Psoas muscle (tissue), 8 donors: Measurements from ENCODE around the gene B3GALT4. TPM values are rescaled to one million over a fixed set of nuclear protein-coding genes. Genes with fewer than 3 reads are reported as not detected.
A peak's percentile ranks its signal among the peaks of the same experiment; 100 is the strongest.

Source experiments
- ATAC-seq, 4 donors: fragments of 200-7000 bp; cut with Tn5 transposase; one replicate each; pipeline ENCODE4 v1.9.1; 2020; ENCODE audit warnings: moderate library complexity in 3 of 4, mild to moderate bottlenecking in 2 of 4
- DNase-seq, 2 donors: peaks; one replicate each; pipeline ENCODE4 v3.0.0-alpha.2; 2020
- H3K27ac ChIP-seq: fragments of 200-600 bp; one replicate; pipeline ENCODE4 v1.8.0; 2022
- H3K27me3 ChIP-seq, 3 donors: fragments of 200-600 bp in 1 of 3; one replicate each; pipeline versions ENCODE4 v1.6.1 to v1.8.0; 2013 to 2022; ENCODE audit warnings: low read length in 2 of 3, mild to moderate bottlenecking in 2 of 3, moderate library complexity in 1 of 3; ENCODE audit not compliant: insufficient read depth in 3 of 3
- H3K36me3 ChIP-seq, 2 donors: fragments of 200-600 bp in 1 of 2; one replicate each; pipeline versions ENCODE4 v1.6.1 to v1.8.0; 2013 to 2022; ENCODE audit warnings: low read depth in 1 of 2, mild to moderate bottlenecking in 1 of 2, moderate library complexity in 1 of 2; ENCODE audit not compliant: insufficient read depth in 1 of 2
- H3K4me1 ChIP-seq: fragments of 200-600 bp; one replicate; pipeline ENCODE4 v1.8.0; 2022
- H3K4me3 ChIP-seq: fragments of 200-600 bp; one replicate; pipeline ENCODE4 v1.8.0; 2022; ENCODE audit warnings: mild to moderate bottlenecking
- H3K9me3 ChIP-seq: fragments of 200-600 bp; one replicate; pipeline ENCODE4 v1.8.0; 2022
- WGBS, 3 donors: extraction: QIAGEN DNeasy Blood & Tissue Kit; methylation state at CpG; one replicate each; pipeline versions ENCODE4 v1.1.6 to v1.1.7; 2013; 5-methylcytosine and 5-hydroxymethylcytosine counted together
- intact Hi-C, 2 donors: fragments of 100-400 bp; cut with DNase I; formaldehyde crosslinking; loops; one replicate each; pipeline versions ENCODE4 v1.11.0 to v1.14.2; 2022
- polyA plus RNA-seq, 3 donors: library from polyadenylated mRNA; stranded (reverse); fragments of 200-250 nt; gene quantifications; one replicate each; pipeline ENCODE4 v1.2.3, GENCODE V29; 2013
- total RNA-seq, 4 donors: library from RNA; stranded (reverse); fragmentation: NEBNext Ultra II Directional in 2 of 4; extraction: Animal tissue kit (Norgen Biotek cat#: 25700) in 2 of 4; gene quantifications; one replicate each; pipeline versions ENCODE4 v1.2.1 to v1.2.4, GENCODE V29; 2021 to 2023
- TF ChIP-seq, protein P1 (sequence below): fragments of 200-600 bp; IDR thresholded peaks from one replicate; pipeline ENCODE4 v1.8.0; 2022; ENCODE audit warnings: antibody characterized with exemption
- donor health status: healthy with polysubstance abuse.
- donor health status: DM: no; HTN: no; CAD: no; lungs with moderate emphysema.
- donor health status: Bipolar disorder and iron deficiency.
- donor health status: healthy.
- donor health status: DM: yes; HTN: yes; CAD: no.
- donor health status: DM: no; HTN: no; CAD: no.
- donor health status: DM: no; HTN: no; CAD: no.
- donor health status: DM: yes; HTN: yes; CAD: no.

B3GALT4 gene
- total and polyA plus RNA-seq, 7 donors, result 1.3 to 3.6 (median 1.8) TPM

DNA sequence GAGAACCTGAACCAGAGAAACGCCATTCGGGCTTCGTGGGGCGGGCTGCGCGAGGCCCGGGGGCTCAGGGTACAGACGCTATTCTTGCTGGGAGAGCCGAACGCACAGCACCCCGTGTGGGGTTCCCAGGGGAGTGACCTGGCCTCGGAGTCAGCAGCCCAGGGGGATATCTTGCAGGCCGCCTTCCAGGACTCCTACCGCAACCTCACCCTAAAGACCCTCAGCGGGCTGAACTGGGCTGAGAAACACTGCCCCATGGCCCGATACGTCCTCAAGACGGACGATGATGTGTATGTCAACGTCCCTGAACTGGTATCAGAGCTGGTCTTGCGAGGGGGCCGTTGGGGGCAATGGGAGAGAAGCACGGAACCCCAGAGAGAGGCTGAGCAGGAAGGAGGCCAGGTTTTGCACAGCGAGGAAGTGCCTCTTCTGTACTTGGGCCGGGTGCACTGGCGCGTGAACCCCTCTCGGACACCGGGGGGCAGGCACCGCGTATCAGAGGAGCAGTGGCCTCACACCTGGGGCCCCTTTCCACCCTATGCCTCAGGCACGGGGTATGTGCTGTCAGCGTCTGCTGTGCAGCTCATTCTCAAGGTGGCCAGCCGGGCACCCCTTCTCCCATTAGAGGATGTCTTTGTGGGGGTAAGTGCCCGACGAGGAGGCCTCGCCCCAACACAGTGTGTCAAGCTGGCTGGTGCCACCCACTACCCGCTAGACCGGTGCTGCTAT is 904 bp downstream of the B3GALT4 start:
- intact Hi-C loops, result loop anchor here in 1 of 2 donors (5.0 to 10.0 kb wide), 2 partner anchors 34 to 127 kb away; partner anchors contain the start of gene TAPBP
- Histone ChIP-seq H3K27ac (peak overlapping the region; percentile 78), H3K36me3 (peaks cover 6 to 83% of the 10 kb centered on the region in 2 donors), H3K4me3 (peak overlapping the region; percentile 68), H3K9me3 (no peaks in the 10 kb centered on the region), H3K27me3 (no peaks in the 10 kb centered on the region), H3K4me1 (peaks cover 36% of the 10 kb centered on the region)
- TF ChIP-seq, protein P1, sequence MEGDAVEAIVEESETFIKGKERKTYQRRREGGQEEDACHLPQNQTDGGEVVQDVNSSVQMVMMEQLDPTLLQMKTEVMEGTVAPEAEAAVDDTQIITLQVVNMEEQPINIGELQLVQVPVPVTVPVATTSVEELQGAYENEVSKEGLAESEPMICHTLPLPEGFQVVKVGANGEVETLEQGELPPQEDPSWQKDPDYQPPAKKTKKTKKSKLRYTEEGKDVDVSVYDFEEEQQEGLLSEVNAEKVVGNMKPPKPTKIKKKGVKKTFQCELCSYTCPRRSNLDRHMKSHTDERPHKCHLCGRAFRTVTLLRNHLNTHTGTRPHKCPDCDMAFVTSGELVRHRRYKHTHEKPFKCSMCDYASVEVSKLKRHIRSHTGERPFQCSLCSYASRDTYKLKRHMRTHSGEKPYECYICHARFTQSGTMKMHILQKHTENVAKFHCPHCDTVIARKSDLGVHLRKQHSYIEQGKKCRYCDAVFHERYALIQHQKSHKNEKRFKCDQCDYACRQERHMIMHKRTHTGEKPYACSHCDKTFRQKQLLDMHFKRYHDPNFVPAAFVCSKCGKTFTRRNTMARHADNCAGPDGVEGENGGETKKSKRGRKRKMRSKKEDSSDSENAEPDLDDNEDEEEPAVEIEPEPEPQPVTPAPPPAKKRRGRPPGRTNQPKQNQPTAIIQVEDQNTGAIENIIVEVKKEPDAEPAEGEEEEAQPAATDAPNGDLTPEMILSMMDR, result no peak
- 51 to 66% (median 60%) methylated on average over 39 of the region's 39 CpGs for whole genome bisulfite sequencing, 3 donors
- ATAC-seq, result peak in 3 of 4 donors; percentile 6 to 13 (median 8)
- DNase-seq, result peak in 1 of 2 donors; percentile 55

DNA sequence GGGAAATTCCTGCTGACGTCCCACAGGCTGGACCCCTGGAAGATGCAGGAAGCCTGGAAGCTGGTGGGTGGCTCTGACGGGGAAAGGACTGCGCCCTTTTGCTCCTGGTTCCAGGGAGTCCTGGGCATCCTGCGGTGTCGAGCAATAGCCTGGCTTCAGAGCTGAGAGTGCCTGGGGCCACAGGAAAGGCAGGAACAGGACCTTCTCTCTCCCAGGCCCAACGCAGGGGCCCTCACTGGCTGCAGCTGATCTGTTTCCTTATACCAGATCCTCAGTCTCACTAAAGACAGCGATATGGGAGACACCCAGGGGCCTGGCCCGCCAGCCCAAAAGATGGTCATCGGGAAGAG is 1.4 kb downstream of the B3GALT4 start:
- Histone ChIP-seq H3K36me3 (peaks cover 6 to 84% of the 10 kb centered on the region in 2 donors), H3K4me1 (peaks cover 31% of the 10 kb centered on the region), H3K9me3 (no peaks in the 10 kb centered on the region), H3K27me3 (no peaks in the 10 kb centered on the region), H3K4me3 (peak overlapping the region; percentile 68), H3K27ac (no peak overlapping the region)
- 78 to 83% (median 79%) methylated on average over 9 of the region's 9 CpGs for WGBS, 3 donors
- intact Hi-C loops, result loop anchor here in 1 of 2 donors (5.0 to 10.0 kb wide), 2 partner anchors 34 to 126 kb away; partner anchors contain the start of gene TAPBP
- DNase-seq (no peak), ATAC-seq (no peak)
- TF ChIP-seq, protein P1, result no peak

DNA sequence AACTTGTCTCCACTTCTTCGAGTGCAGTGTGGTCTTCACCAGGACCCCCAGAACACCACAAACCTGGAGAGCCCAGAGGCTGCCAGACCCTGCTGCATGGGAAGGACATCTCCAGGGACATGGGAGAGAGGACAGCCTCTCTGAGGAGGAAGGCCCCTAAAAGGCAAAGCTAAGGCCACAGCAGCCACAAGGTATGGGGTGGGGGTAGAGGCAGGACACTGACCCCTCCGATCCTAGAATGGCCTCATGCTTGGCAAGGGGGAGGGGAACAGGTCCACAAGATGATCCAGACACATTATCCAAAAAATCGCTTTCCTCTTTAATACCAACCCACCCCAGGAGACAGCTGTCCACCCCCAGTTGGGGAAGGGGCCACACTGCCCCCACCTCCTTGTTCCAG is 1.9 kb downstream of the B3GALT4 start:
- H3K9me3 ChIP-seq, result no peaks in the 10 kb centered on the region
- DNase-seq, result no peak
- no peaks in the 10 kb centered on the region for H3K27me3 ChIP-seq
- TF ChIP-seq, protein P1, result no peak
- whole genome bisulfite sequencing, 3 donors, result 82 to 94% (median 89%) methylated on average over 3 of the region's 3 CpGs
- peaks cover 6 to 84% of the 10 kb centered on the region in 2 donors for H3K36me3 ChIP-seq
- no peak for ATAC-seq
- intact Hi-C loops, result loop anchor here in 1 of 2 donors (5.0 to 10.0 kb wide), 2 partner anchors 33 to 126 kb away; partner anchors contain the start of gene TAPBP
- no peak overlapping the region for H3K4me3 ChIP-seq
- H3K4me1 ChIP-seq, result peaks cover 27% of the 10 kb centered on the region
- peak overlapping the region; percentile 23 for H3K27ac ChIP-seq

DNA sequence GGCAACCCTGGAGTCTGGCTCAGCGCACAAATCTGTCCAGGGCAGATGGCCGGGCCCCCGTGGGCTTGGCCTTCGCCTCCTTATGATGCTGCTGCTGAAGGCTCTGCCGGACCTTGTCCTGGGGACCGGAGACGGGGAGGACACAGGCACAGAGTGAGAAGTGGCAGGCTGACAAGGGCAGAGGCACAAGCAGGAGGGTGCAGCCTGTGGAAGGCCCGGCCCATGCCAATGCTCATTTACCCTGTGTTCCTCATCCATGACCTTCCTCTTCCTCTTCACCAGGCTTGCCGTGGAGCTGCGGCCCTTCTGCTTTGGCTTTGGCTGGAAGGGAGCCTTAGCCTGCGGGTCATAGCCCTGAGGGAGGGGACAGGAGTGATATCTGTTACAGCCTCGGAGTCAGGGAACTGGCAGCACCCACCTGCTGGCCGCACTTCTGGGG is 2.4 kb downstream of the B3GALT4 start:
- H3K27me3 ChIP-seq, result no peaks in the 10 kb centered on the region
- 33 to 66% (median 50%) methylated on average over 13 of the region's 13 CpGs for WGBS, 3 donors
- ATAC-seq (peak in 1 of 4 donors; percentile 3), DNase-seq (peak in 1 of 2 donors; percentile 52)
- peaks cover 22% of the 10 kb centered on the region for H3K4me1 ChIP-seq
- peaks cover 6 to 84% of the 10 kb centered on the region in 2 donors for H3K36me3 ChIP-seq
- H3K27ac ChIP-seq, result peak overlapping the region; percentile 23
- TF ChIP-seq, protein P1, result no peak
- intact Hi-C loops, result loop anchor here in 1 of 2 donors (5.0 to 10.0 kb wide), 2 partner anchors 33 to 126 kb away; partner anchors contain the start of gene TAPBP
- H3K9me3 ChIP-seq, result no peaks in the 10 kb centered on the region
- H3K4me3 ChIP-seq, result no peak overlapping the region
